MM.1S (cell line): ENCODE results near the gene CDK5RAP2.

Source experiments
- DNase-seq: peaks from one replicate; pipeline ENCODE4 v3.0.0-alpha.2; 2015
- H2AFZ ChIP-seq: fragments of 300-600 bp; sonication (generic); 2 replicates; pipeline ENCODE4 v1.6.0; 2016; ENCODE audit warnings: antibody characterized with exemption, low read length
- H3F3A ChIP-seq: fragments of 300-600 bp; sonication (generic); 2 replicates; pipeline ENCODE4 v1.6.1; 2016; ENCODE audit warnings: mild to moderate bottlenecking, antibody characterized with exemption, low read length, moderate library complexity, mixed read lengths; ENCODE audit not compliant: insufficient read depth
- H3K27ac ChIP-seq: fragments of 300-600 bp; sonication (generic); 2 replicates; pipeline ENCODE4 v1.5.1; 2016; ENCODE audit warnings: mild to moderate bottlenecking, low read length
- H3K27me3 ChIP-seq: fragments of 300-600 bp; sonication (generic); replicated peaks from 2 replicates; pipeline ENCODE4 v1.6.0; 2016; ENCODE audit warnings: low read length; ENCODE audit not compliant: insufficient read depth
- H3K36me3 ChIP-seq: fragments of 300-600 bp; sonication (generic); replicated peaks from 2 replicates; pipeline ENCODE4 v1.6.1; 2016; ENCODE audit warnings: mild to moderate bottlenecking, low read length, mixed read lengths; ENCODE audit not compliant: insufficient read depth
- H3K4me1 ChIP-seq: fragments of 300-600 bp; sonication (generic); 2 replicates; pipeline ENCODE4 v1.6.1; 2016; ENCODE audit warnings: low read length, mixed read lengths
- H3K4me2 ChIP-seq: fragments of 300-600 bp; sonication (generic); 2 replicates; pipeline ENCODE4 v1.6.0; 2016; ENCODE audit warnings: low read depth, low read length
- H3K4me3 ChIP-seq: fragments of 300-600 bp; sonication (generic); 2 replicates; pipeline ENCODE4 v1.5.1; 2016; ENCODE audit warnings: low read length, mixed read lengths
- H3K79me2 ChIP-seq: fragments of 300-600 bp; sonication (generic); 2 replicates; pipeline ENCODE4 v1.6.1; 2016; ENCODE audit warnings: mixed run types, low read length, mixed read lengths
- H3K9ac ChIP-seq: fragments of 300-600 bp; sonication (generic); 2 replicates; pipeline ENCODE4 v1.6.1; 2016; ENCODE audit warnings: low read length, mixed read lengths
- H3K9me2 ChIP-seq: fragments of 300-600 bp; sonication (generic); replicated peaks from 2 replicates; pipeline ENCODE4 v1.6.1; 2016; ENCODE audit warnings: mild to moderate bottlenecking, low read length, mixed read lengths; ENCODE audit not compliant: insufficient read depth
- H3K9me3 ChIP-seq: fragments of 300-600 bp; sonication (generic); replicated peaks from 2 replicates; pipeline ENCODE4 v1.6.1; 2016; ENCODE audit warnings: mild to moderate bottlenecking, low read length, mixed read lengths; ENCODE audit not compliant: insufficient read depth
- H4K20me1 ChIP-seq: fragments of 300-600 bp; sonication (generic); 2 replicates; pipeline ENCODE4 v1.6.1; 2016; ENCODE audit warnings: mild to moderate bottlenecking, low read length, moderate library complexity, mixed read lengths; ENCODE audit not compliant: insufficient read depth
- EZH2 ChIP-seq: fragments of 300-600 bp; sonication (generic); optimal IDR thresholded peaks from 2 replicates; pipeline ENCODE3; 2017; ENCODE audit warnings: low read depth, mild to moderate bottlenecking, antibody characterized with exemption, low read length, mixed read lengths
- EZH2phosphoT487 ChIP-seq: fragments of 300-600 bp; sonication (generic); IDR thresholded peaks from 2 replicates; pipeline ENCODE4 v1.6.1; 2018; ENCODE audit warnings: antibody characterized with exemption, low read length
- TF ChIP-seq, protein P1 (sequence below): fragments of 300-600 bp; sonication (generic); IDR thresholded peaks from 2 replicates; pipeline ENCODE4 v1.5.1; 2016; ENCODE audit warnings: antibody characterized with exemption, low read length, mixed read lengths

The CDK5RAP2 gene

DNA sequence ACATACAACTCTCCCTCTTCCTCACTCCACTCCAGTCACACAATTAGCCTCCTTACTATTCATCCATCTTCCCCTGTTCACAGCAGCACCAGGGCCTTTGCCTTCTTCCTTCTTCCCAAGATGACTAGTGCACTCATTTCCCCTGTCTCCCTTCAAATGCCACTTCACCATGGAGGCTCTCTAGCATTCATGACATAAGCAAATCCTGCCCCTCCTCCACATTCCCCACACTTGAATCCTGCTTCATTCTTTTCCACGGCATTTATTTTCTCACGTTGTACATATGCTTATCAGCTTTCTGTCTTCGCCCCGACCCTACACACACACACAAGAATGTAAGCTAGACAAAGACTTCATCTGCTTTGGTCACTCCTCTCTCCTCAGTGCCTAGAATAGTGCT, 133.3 kb downstream of the CDK5RAP2 start:
- H3K79me2 ChIP-seq = no peaks in the 10 kb centered on the region
- no peak overlapping the region for H3K27ac ChIP-seq
- H3K4me2 ChIP-seq = no peak overlapping the region
- no peak overlapping the region for H2AFZ ChIP-seq
- H3K4me3 ChIP-seq = no peak overlapping the region
- no peaks in the 10 kb centered on the region for H4K20me1 ChIP-seq
- H3K36me3 ChIP-seq = peaks cover 16% of the 10 kb centered on the region; the same call in 1 of the 2 replicates
- H3K4me1 ChIP-seq = 0 out of 2 replicates have a peak, but pooled peaks cover 4% of the 10 kb centered on the region
- DNase-seq = no peak
- no peak overlapping the region for H3K9ac ChIP-seq
- no peaks in the 10 kb centered on the region for H3K9me2 ChIP-seq
- no peaks in the 10 kb centered on the region for H3K27me3 ChIP-seq
- TF ChIP-seq, protein P1, sequence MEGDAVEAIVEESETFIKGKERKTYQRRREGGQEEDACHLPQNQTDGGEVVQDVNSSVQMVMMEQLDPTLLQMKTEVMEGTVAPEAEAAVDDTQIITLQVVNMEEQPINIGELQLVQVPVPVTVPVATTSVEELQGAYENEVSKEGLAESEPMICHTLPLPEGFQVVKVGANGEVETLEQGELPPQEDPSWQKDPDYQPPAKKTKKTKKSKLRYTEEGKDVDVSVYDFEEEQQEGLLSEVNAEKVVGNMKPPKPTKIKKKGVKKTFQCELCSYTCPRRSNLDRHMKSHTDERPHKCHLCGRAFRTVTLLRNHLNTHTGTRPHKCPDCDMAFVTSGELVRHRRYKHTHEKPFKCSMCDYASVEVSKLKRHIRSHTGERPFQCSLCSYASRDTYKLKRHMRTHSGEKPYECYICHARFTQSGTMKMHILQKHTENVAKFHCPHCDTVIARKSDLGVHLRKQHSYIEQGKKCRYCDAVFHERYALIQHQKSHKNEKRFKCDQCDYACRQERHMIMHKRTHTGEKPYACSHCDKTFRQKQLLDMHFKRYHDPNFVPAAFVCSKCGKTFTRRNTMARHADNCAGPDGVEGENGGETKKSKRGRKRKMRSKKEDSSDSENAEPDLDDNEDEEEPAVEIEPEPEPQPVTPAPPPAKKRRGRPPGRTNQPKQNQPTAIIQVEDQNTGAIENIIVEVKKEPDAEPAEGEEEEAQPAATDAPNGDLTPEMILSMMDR = no peak
- TF ChIP-seq EZH2phosphoT487 = no peak
- TF ChIP-seq EZH2 = no peak
- H3K9me3 ChIP-seq = no peaks in the 10 kb centered on the region
- H3F3A ChIP-seq = no peaks in the 10 kb centered on the region

DNA sequence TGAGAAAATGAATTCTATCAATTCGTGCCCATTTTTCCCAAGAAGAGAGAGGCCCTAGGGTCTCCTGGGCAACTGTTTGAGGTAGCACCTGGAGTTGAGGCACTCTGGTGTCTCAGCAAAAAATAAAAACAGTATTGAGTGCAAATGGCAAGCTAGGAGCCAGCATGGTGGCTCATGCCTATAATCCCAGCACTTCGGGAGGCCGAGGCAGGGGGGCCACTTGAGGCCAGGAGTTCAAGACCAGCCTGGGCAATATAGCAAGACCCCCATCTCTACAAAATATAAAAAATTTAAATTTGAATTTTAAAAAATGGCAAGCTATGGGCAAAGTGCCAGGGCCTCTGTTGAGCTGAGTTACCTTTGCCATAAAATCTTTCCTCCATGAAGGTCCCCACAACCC, 136.0 kb downstream of the CDK5RAP2 start:
- H2AFZ ChIP-seq = no peak overlapping the region
- H3K27me3 ChIP-seq = no peaks in the 10 kb centered on the region
- no peaks in the 10 kb centered on the region for H3K79me2 ChIP-seq
- H3K9me2 ChIP-seq = no peaks in the 10 kb centered on the region
- H3K4me2 ChIP-seq = no peak overlapping the region
- no peak overlapping the region for H3K27ac ChIP-seq
- DNase-seq = no peak
- no peaks in the 10 kb centered on the region for H4K20me1 ChIP-seq
- H3F3A ChIP-seq = no peaks in the 10 kb centered on the region
- no peak overlapping the region for H3K4me3 ChIP-seq
- H3K9ac ChIP-seq = no peak overlapping the region
- H3K9me3 ChIP-seq = no peaks in the 10 kb centered on the region
- TF ChIP-seq EZH2phosphoT487 = no peak
- no peak for TF ChIP-seq EZH2
- TF ChIP-seq, protein P1 = no peak
- H3K4me1 ChIP-seq = 0 out of 2 replicates have a peak, but pooled peaks cover 4% of the 10 kb centered on the region
- peaks cover 18% of the 10 kb centered on the region for H3K36me3 ChIP-seq

DNA sequence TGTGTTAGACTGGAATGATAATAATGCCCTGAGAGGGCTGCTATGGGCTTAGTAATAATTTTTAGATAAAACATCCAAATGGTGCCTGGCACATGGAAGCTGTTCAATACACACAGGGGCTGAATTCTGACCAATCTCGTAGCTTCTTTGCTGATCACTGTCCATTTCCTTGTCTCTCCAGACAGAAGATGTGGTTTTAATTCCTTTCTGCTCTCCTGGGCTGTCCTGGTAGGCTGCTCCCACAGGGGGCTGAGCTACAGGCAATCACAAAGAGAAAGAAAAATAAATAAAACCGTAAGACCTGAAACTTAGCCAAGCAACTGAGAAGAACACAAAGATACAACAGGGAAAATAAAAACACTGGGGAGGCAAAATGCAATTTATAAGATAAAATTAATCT, 136.5 kb downstream of the CDK5RAP2 start:
- no peak overlapping the region for H3K4me3 ChIP-seq
- no peaks in the 10 kb centered on the region for H3K27me3 ChIP-seq
- no peaks in the 10 kb centered on the region for H3K9me3 ChIP-seq
- H3K79me2 ChIP-seq = no peaks in the 10 kb centered on the region
- H3K27ac ChIP-seq = no peak overlapping the region
- peaks cover 23% of the 10 kb centered on the region for H3K36me3 ChIP-seq
- H3K9me2 ChIP-seq = no peaks in the 10 kb centered on the region
- TF ChIP-seq EZH2 = no peak
- TF ChIP-seq, protein P1 = no peak
- no peak for TF ChIP-seq EZH2phosphoT487
- H3K4me2 ChIP-seq = no peak overlapping the region
- no peaks in the 10 kb centered on the region for H3F3A ChIP-seq
- H4K20me1 ChIP-seq = no peaks in the 10 kb centered on the region
- 0 out of 2 replicates have a peak, but pooled peaks cover 4% of the 10 kb centered on the region for H3K4me1 ChIP-seq
- DNase-seq = no peak
- H3K9ac ChIP-seq = no peak overlapping the region
- H2AFZ ChIP-seq = no peak overlapping the region
